Measurements from ENCODE around the gene SAE1. TPM values are rescaled to one million over a fixed set of nuclear protein-coding genes. Genes with fewer than 3 reads are reported as not detected.

SAE1 gene
- total and polyA plus RNA-seq, 2 donors (not counting 1 experiment from before 2014, with no cell fraction given): 26.5 to 45.1 TPM

DNA sequence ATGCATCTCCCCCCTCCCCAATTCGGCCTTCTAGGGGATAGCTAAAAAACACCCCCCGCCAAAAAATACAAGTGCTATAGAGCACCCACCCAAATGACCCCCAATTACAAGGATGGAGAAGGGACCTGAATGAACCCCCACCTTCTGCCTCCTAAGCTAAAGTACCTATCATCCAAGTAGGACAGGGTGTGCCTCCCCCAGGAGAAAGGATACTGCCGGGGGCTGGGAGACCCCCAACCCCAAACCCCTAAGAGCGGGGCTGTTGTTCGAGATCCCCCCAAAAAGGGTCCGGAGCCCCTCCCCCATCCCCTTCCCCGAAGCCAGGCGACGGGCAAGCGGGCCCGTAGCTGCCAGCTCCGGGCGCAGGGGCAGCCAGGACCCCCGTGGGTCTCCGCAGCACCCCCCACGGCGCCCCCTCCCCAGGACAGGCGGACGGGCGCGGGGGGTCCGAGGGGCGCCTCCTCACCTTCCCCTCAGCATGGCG is 18.9 kb upstream of the SAE1 start:
- CTCF ChIA-PET: interaction anchor here (0.9 to 1.5 kb wide), 4 partner anchors 11 to 33 kb away, joined by 3 to 7 read pairs (median 4); partner anchors contain the start of gene SAE1
- no peaks in the 10 kb centered on the region for H3K9me3 ChIP-seq (ENCODE audit: control extremely low read depth in 1 of 3, control insufficient read depth in 2 of 3, insufficient read depth in 1 of 3, low read length in 2 of 3)
- H3K4me3 Mint-ChIP-seq: peak overlapping the region; percentile 88
- H2AFZ ChIP-seq (ENCODE audit: insufficient read depth, low read depth, low read length, poor library complexity, severe bottlenecking): peak overlapping the region; percentile 73
- POLR2A ChIA-PET: interaction anchor here (0.5 to 4.7 kb wide), 12 partner anchors 13 to 1627 kb away, joined by 3 to 30 read pairs (median 4); no protein-coding TSS in a partner anchor
- peaks cover 40 to 45% of the 10 kb centered on the region in 2 donors for H3K4me1 ChIP-seq (ENCODE audit: control insufficient read depth in 2 of 2, insufficient read depth in 2 of 2, low read length in 2 of 2)
- no peak for TF ChIP-seq EZH2 (IDR thresholded peaks at IDR 0.05; ENCODE audit: borderline replicate concordance, insufficient read depth, low read depth, low read length, poor library complexity, severe bottlenecking)
- TF ChIP-seq CTCF (IDR thresholded peaks at IDR 0.05): no peak
- peaks cover 1 to 11% of the 10 kb centered on the region in 2 experiments for H3K36me3 ChIP-seq (replicated peaks in 1 of 2; ENCODE audit: control extremely low read depth in 1 of 2, control insufficient read depth in 1 of 2, extremely low read depth in 1 of 2, insufficient read depth in 2 of 2, low read length in 1 of 2)
- intact Hi-C loops (cut with micrococcal nuclease): loop anchor here (1.0 to 10.0 kb wide), 6 partner anchors 34 to 493 kb away; partner anchors contain the start of genes BICRA, DACT3 and INAFM1
- H3K4me2 ChIP-seq (replicated peaks; ENCODE audit: low read depth, low read length, poor library complexity, severe bottlenecking): peak overlapping the region; percentile 92
- peaks cover 46% of the 10 kb centered on the region for H3K79me2 ChIP-seq (ENCODE audit: control insufficient read depth, insufficient read depth, low read length)
- DNase-seq (no peak), ATAC-seq (ENCODE audit: low read depth) (no peak)
- no peaks in the 10 kb centered on the region for H3K9me3 Mint-ChIP-seq (ENCODE audit: insufficient read depth)
- H3K27ac ChIP-seq (ENCODE audit: low read length in 2 of 2): peak overlapping the region; percentile 96 to 100
- peak overlapping the region; percentile 99 for H3K27ac Mint-ChIP-seq
- peaks cover 46% of the 10 kb centered on the region for H3K4me1 Mint-ChIP-seq
- H3K9ac ChIP-seq (ENCODE audit: low read length): peak overlapping the region; percentile 100
- H3K4me3 ChIP-seq (ENCODE audit: control extremely low read depth in 1 of 5, extremely low read depth in 1 of 5, insufficient read depth in 1 of 5, low read depth in 2 of 5, low read length in 4 of 5): peak overlapping the region; percentile 94 to 99 (median 98)
- no peaks in the 10 kb centered on the region for H4K20me1 ChIP-seq (ENCODE audit: control insufficient read depth, insufficient read depth, low read length, poor library complexity, severe bottlenecking)
- H3K27me3 Mint-ChIP-seq: no peaks in the 10 kb centered on the region
- no peaks in the 10 kb centered on the region for H3K27me3 ChIP-seq (replicated peaks in 1 of 4; ENCODE audit: control extremely low read depth in 1 of 4, control insufficient read depth in 3 of 4, insufficient read depth in 4 of 4, low read length in 3 of 4)
- WGBS (ENCODE audit: insufficient coverage): 1% methylated on average over 14 of the region's 24 CpGs
